Measurements from ENCODE around the gene FAM204A. TPM values are rescaled to one million over a fixed set of nuclear protein-coding genes. Genes with fewer than 3 reads are reported as not detected.

Gene FAM204A
- total RNA-seq, 1 donor from 2014 or later, result 12.5 TPM

DNA sequence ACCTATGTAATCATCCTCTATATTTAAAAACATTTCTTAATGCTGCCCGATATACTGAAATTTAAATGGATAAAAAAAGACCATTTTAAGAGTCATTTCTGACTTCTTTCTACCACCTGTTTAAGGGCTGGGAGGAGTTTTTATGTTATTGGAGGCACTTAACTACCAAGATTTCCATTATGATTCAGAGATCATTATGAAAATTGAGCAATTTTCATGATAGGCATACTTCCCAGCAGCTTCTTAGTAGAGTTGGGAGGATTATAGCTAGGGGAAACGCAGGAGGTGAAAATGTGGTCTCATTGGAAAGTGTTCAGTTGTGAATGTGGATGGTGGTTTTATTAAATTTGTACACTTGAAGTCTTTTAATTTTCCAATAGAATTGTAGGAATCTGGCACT, 28.4 kb upstream of the FAM204A start:
- TF ChIP-seq, protein P1, sequence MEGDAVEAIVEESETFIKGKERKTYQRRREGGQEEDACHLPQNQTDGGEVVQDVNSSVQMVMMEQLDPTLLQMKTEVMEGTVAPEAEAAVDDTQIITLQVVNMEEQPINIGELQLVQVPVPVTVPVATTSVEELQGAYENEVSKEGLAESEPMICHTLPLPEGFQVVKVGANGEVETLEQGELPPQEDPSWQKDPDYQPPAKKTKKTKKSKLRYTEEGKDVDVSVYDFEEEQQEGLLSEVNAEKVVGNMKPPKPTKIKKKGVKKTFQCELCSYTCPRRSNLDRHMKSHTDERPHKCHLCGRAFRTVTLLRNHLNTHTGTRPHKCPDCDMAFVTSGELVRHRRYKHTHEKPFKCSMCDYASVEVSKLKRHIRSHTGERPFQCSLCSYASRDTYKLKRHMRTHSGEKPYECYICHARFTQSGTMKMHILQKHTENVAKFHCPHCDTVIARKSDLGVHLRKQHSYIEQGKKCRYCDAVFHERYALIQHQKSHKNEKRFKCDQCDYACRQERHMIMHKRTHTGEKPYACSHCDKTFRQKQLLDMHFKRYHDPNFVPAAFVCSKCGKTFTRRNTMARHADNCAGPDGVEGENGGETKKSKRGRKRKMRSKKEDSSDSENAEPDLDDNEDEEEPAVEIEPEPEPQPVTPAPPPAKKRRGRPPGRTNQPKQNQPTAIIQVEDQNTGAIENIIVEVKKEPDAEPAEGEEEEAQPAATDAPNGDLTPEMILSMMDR (IDR thresholded peaks at IDR 0.05), result no peak
- no peak overlapping the region for H3K4me3 ChIP-seq
- H3K27ac ChIP-seq, result no peak overlapping the region
- no peaks in the 10 kb centered on the region for H3K4me1 ChIP-seq
- intact Hi-C loops (cut with DNase I), result no loop called here
- peaks cover 0 to 9% of the 10 kb centered on the region in 2 donors for H3K9me3 ChIP-seq
- no peaks in the 10 kb centered on the region for H3K36me3 ChIP-seq
- DNase-seq (ENCODE audit: low spot score in 2 of 2), result no peak
- H3K27me3 ChIP-seq, result no peaks in the 10 kb centered on the region

DNA sequence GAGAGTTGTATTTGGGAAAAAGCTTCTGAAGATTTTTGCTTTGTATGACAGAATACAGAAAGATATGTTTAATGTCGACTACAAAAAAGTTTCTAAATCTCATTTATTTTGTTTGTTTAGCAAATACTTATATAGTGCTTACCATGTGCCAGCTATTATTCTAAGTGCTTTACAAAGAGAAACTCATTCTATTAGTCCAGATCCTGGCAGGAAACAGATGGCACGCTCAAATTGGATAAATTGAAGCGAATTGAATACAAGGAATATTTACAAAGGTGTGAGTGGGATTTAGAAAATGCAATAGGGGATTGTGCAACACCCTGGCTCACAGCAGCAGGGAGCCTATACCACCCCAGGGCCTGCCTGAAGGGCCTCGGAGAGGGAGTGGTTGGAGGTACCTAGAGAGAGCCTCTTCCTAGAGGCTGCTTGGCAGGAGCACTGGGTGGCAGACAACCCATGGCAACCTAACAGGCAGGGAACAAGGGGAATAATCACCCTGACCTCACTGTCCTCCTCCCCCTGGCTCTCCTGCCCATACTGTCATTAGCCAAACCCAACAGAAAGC, 27.6 kb upstream of the FAM204A start:
- intact Hi-C loops (cut with DNase I), result no loop called here
- H3K36me3 ChIP-seq, result no peaks in the 10 kb centered on the region
- TF ChIP-seq, protein P1 (IDR thresholded peaks at IDR 0.05), result no peak

DNA sequence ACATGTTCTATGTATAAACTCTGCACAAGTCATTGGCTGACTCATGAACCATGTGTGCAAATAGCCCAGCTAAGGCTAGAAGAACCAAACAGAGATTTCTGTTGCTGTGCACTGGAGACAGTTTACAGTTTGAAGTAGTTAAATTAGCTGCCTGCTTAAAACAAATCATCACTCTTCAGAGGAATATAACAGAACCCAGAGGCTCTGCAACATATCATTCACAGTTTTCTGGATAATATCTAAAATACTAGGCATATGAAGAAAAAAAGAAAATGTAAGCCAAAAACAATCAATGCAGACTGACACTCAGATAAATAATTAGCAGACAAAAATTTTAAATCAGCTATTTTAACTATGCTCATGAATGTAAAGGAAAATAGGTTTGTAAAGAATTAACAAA, 23.6 kb upstream of the FAM204A start:
- Histone ChIP-seq H3K36me3 (no peaks in the 10 kb centered on the region), H3K27me3 (no peaks in the 10 kb centered on the region), H3K9me3 (peaks cover 0 to 11% of the 10 kb centered on the region in 2 donors), H3K4me3 (no peak overlapping the region), H3K27ac (no peak overlapping the region), H3K4me1 (no peaks in the 10 kb centered on the region)
- TF ChIP-seq, protein P1 (IDR thresholded peaks at IDR 0.05), result no peak
- DNase-seq (ENCODE audit: low spot score in 2 of 2), result no peak
- intact Hi-C loops (cut with DNase I), result no loop called here

More for the DNA sequence above, 27.6 kb upstream of the FAM204A start:
- Histone ChIP-seq H3K4me3 (no peak overlapping the region), H3K27ac (no peak overlapping the region), H3K4me1 (no peaks in the 10 kb centered on the region), H3K9me3 (peaks cover 0 to 11% of the 10 kb centered on the region in 2 donors), H3K27me3 (no peaks in the 10 kb centered on the region)
- no peak for DNase-seq (ENCODE audit: low spot score in 2 of 2)

DNA sequence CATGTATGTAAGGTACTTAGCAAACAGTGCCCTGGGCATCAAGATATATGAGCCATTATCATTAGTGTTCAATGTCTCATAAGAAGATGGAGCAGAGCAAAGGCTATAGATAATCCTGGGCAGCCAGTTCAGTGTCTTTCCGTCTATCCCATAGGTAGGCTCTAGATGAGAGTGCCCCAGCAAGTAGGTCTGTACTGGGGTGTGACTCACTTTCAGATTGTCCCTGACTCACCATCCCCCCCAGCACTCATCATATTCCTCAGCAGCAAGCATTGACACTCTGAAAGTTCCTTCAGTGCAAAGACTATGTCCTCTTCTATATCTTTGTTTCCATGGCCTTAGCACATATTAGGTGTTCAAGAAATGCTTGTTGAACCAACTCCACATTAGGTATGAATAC, 20.0 kb upstream of the FAM204A start:
- H3K9me3 ChIP-seq, result peaks cover 0 to 11% of the 10 kb centered on the region in 2 donors
- no peaks in the 10 kb centered on the region for H3K4me1 ChIP-seq
- H3K4me3 ChIP-seq, result no peak overlapping the region
- H3K27me3 ChIP-seq, result no peaks in the 10 kb centered on the region
- no peak for DNase-seq (ENCODE audit: low spot score in 2 of 2)
- TF ChIP-seq, protein P1 (IDR thresholded peaks at IDR 0.05), result no peak
- intact Hi-C loops (cut with DNase I), result no loop called here
- H3K27ac ChIP-seq, result no peak overlapping the region
- H3K36me3 ChIP-seq, result no peaks in the 10 kb centered on the region

DNA sequence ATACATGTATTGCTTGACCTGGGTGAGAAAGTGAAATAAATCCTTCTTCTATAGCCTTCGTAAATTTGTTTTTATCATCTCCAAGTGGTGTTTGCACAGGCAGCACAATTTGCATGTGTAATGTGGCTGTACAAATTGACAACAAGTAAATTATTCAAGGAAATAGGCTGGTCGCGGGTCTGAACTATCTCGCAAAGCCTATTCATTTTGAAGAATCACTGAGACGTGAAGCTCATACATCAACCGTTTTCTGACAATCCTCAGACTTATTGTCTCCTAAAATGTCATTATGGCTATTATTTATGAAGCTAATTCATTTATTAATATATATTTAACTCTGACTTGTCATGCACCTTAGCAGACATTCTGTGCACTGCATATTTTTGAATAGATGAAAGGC, 16.2 kb upstream of the FAM204A start:
- intact Hi-C loops (cut with DNase I), result no loop called here
- no peaks in the 10 kb centered on the region for H3K27me3 ChIP-seq
- no peak overlapping the region for H3K27ac ChIP-seq
- H3K4me3 ChIP-seq, result no peak overlapping the region
- no peaks in the 10 kb centered on the region for H3K4me1 ChIP-seq
- H3K9me3 ChIP-seq, result no peaks in the 10 kb centered on the region
- no peaks in the 10 kb centered on the region for H3K36me3 ChIP-seq
- TF ChIP-seq, protein P1 (IDR thresholded peaks at IDR 0.05), result no peak
- no peak for DNase-seq (ENCODE audit: low spot score in 2 of 2)

DNA sequence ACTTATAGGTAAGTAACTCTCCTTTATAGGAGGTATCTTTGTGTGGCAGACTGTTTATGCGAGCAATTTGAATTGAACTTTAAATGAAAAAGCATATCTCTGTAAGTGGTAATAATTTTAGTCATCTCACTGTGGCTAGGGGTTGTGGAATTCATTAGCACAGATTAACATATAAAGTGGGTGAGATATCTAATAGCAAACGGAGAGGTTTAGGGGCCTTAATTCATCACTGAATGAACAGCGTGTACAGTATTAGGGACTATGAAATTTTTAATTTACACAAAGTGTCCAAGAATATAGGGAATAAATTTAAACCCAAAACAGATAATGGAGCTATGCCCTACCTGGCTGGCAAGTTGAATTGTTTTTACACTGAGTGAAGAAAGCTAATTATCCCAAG, 15.7 kb upstream of the FAM204A start:
- no peak overlapping the region for H3K4me3 ChIP-seq
- H3K36me3 ChIP-seq, result no peaks in the 10 kb centered on the region
- no peaks in the 10 kb centered on the region for H3K4me1 ChIP-seq
- no peaks in the 10 kb centered on the region for H3K27me3 ChIP-seq
- no peak for DNase-seq (ENCODE audit: low spot score in 2 of 2)
- intact Hi-C loops (cut with DNase I), result no loop called here
- no peak overlapping the region for H3K27ac ChIP-seq
- TF ChIP-seq, protein P1 (IDR thresholded peaks at IDR 0.05), result no peak
- H3K9me3 ChIP-seq, result no peaks in the 10 kb centered on the region

Measured in ascending aorta (tissue), 2 donors.